ENCODE results near the gene C10orf67. TPM values are rescaled to one million over a fixed set of nuclear protein-coding genes. Genes with fewer than 3 reads are reported as not detected.
A peak's percentile ranks its signal among the peaks of the same experiment; 100 is the strongest.

C10orf67 gene
- total RNA-seq, 1 experiment from 2014 or later = not detected

DNA sequence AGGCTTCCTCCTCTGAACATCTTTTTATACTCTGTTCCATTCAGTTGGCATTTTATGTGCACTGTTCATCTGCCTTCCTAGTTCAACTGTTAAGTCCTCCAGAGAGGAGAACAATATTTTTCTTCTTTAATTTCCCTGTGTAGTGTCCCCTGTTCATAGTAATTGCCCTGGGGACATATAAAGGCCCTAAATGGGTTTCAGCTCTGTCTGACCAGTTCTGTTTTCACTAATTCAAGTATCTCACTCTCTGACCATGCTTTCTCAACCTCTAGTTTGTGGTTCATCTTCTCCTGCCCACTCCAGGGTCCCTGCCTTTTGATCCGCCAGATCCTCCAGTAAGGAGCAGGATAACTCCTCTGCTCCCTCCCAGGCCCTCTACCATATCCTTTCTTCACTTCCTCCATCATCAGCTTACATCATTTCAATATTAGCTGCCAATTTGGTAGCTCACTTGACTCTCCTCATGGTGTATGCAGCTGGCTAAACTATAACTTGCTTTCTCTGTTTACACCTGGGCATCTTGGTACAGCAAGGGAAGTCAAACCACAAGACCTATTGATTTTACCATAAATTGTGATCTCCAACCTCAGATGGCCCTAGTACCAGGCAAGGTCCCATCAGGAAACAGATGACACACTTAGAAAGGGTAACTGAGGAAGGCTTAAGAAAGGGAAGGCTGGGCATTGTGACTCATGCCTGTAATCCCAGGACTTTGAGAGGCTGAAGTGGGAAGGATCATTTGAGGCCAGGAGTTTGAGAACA, 17.7 kb upstream of the C10orf67 start:
- H3K56ac ChIP-seq (ENCODE audit: insufficient read length, low read depth, low read length) = no peak overlapping the region
- no peaks in the 10 kb centered on the region for H4K20me1 ChIP-seq (ENCODE audit: control insufficient read depth, insufficient read depth, insufficient read length)
- H4K8ac ChIP-seq (replicated peaks; ENCODE audit: insufficient read length, low read depth, low read length) = no peak overlapping the region
- H3K4me1 ChIP-seq (ENCODE audit: insufficient read depth, low read length) = no peaks in the 10 kb centered on the region
- Mint-ChIP-seq H3K36me3 (ENCODE audit: insufficient read depth in 1 of 3, low read depth in 3 of 3) (no peaks in the 10 kb centered on the region), H3K9me3 (no peaks in the 10 kb centered on the region), H3K4me3 (no peak overlapping the region), H3K27ac (peak overlapping the region in 1 of 3 experiments; percentile 57; a peak in 1 of 7 replicates), H3K4me1 (peaks cover 0 to 2% of the 10 kb centered on the region in 2 experiments; a peak in 1 of 4 replicates), H3K27me3 (ENCODE audit: low read depth) (no peaks in the 10 kb centered on the region; the same call in 1 of the 2 replicates)
- H2BK5ac ChIP-seq (ENCODE audit: insufficient read length, low read length) = no peak overlapping the region
- no peak for DNase-seq
- no peaks in the 10 kb centered on the region for H3K79me2 ChIP-seq (ENCODE audit: insufficient read depth, low read length)
- no peaks in the 10 kb centered on the region for H3K27me3 ChIP-seq (ENCODE audit: insufficient read depth, low read length)
- no peak overlapping the region for H3K27ac ChIP-seq (ENCODE audit: insufficient read length, low read depth, low read length)
- no peak overlapping the region for H3K4me2 ChIP-seq (ENCODE audit: insufficient read depth, insufficient read length, low read length)
- no peak overlapping the region for H3K14ac ChIP-seq (ENCODE audit: insufficient read depth, low read length)
- TF ChIP-seq, protein P1, sequence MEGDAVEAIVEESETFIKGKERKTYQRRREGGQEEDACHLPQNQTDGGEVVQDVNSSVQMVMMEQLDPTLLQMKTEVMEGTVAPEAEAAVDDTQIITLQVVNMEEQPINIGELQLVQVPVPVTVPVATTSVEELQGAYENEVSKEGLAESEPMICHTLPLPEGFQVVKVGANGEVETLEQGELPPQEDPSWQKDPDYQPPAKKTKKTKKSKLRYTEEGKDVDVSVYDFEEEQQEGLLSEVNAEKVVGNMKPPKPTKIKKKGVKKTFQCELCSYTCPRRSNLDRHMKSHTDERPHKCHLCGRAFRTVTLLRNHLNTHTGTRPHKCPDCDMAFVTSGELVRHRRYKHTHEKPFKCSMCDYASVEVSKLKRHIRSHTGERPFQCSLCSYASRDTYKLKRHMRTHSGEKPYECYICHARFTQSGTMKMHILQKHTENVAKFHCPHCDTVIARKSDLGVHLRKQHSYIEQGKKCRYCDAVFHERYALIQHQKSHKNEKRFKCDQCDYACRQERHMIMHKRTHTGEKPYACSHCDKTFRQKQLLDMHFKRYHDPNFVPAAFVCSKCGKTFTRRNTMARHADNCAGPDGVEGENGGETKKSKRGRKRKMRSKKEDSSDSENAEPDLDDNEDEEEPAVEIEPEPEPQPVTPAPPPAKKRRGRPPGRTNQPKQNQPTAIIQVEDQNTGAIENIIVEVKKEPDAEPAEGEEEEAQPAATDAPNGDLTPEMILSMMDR (conservative IDR thresholded peaks at IDR 0.05) = no peak
- no peak overlapping the region for H3K23ac ChIP-seq (ENCODE audit: insufficient read length, low read depth, low read length)
- no peak overlapping the region for H2BK12ac ChIP-seq (ENCODE audit: insufficient read length, low read depth, low read length)
- no peaks in the 10 kb centered on the region for H3K79me1 ChIP-seq (ENCODE audit: insufficient read depth, low read depth, low read length, poor library complexity, severe bottlenecking)
- H3K9me3 ChIP-seq (ENCODE audit: control insufficient read depth, low read depth, low read length) = no peaks in the 10 kb centered on the region
- no peak overlapping the region for H3K4ac ChIP-seq (ENCODE audit: low read depth, low read length)
- H2BK20ac ChIP-seq (ENCODE audit: low read depth, low read length, poor library complexity, severe bottlenecking) = no peak overlapping the region
- no CpG with 5 or more reads among the region's 1 CpG for WGBS (ENCODE audit: extremely low coverage, insufficient read length, low lambda C conversion rate)
- H2AFZ ChIP-seq (ENCODE audit: low read length) = no peak overlapping the region
- H3K18ac ChIP-seq (ENCODE audit: insufficient read length, low read depth, low read length) = no peak overlapping the region
- no peaks in the 10 kb centered on the region for H3K23me2 ChIP-seq (ENCODE audit: insufficient read length, low read depth, low read length, poor library complexity, severe bottlenecking)
- no peak overlapping the region for H3T11ph ChIP-seq (ENCODE audit: low read length)
- no peak overlapping the region for H4K91ac ChIP-seq (ENCODE audit: insufficient read length, low read depth, low read length)
- no peak overlapping the region for H2AK5ac ChIP-seq (ENCODE audit: insufficient read length, low read length)
- no peak overlapping the region for H4K5ac ChIP-seq (ENCODE audit: insufficient read length, low read depth, low read length)
- no peak overlapping the region for H2BK120ac ChIP-seq (ENCODE audit: low read depth, low read length, poor library complexity, severe bottlenecking)
- no peak overlapping the region for H2BK15ac ChIP-seq (ENCODE audit: low read depth, low read length)
- H3K9ac ChIP-seq (ENCODE audit: extremely low read depth, insufficient read length, low read length) = no peak overlapping the region

Measured in H9 (cell line).